OCI-LY3 (cell line): ENCODE data around the gene EVPL.

ENCODE experiments used
- H2AFZ ChIP-seq: fragments of 200-600, 300-600 bp; shearing (Covaris generic); 2 replicates; pipeline ENCODE4 v1.6.0; 2014; ENCODE audit warnings: antibody characterized with exemption, low read depth, low read length
- H3K27ac ChIP-seq: fragments of 200-600, 300-600 bp; sonication (generic); 2 replicates; pipeline ENCODE4 v1.5.1; 2014; ENCODE audit warnings: mild to moderate bottlenecking, low read length, moderate library complexity, mixed read lengths
- H3K27me3 ChIP-seq: fragments of 200-600, 300-600 bp; sonication (generic); 2 replicates; pipeline ENCODE4 v1.6.1; 2014; ENCODE audit warnings: low read depth, low read length, mixed read lengths
- H3K36me3 ChIP-seq: fragments of 200-600, 300-600 bp; sonication (generic); replicated peaks from 2 replicates; pipeline ENCODE3; 2014; ENCODE audit warnings: low read depth, low read length, mixed read lengths
- H3K4me1 ChIP-seq: fragments of 300-600, 200-600 bp; sonication (generic); 2 replicates; pipeline ENCODE4 v1.6.1; 2014; ENCODE audit warnings: low read length, mixed read lengths
- H3K4me2 ChIP-seq: fragments of 200-600, 300-600 bp; sonication (generic); 2 replicates; pipeline ENCODE4 v1.6.1; 2014; ENCODE audit warnings: low read length, mixed read lengths
- H3K4me3 ChIP-seq: fragments of 300-600, 200-600 bp; sonication (generic); 2 replicates; pipeline ENCODE4 v1.5.1; 2014; ENCODE audit warnings: antibody characterized with exemption, mild to moderate bottlenecking, low read length, moderate library complexity
- H3K79me2 ChIP-seq: fragments of 300-600, 200-600 bp; shearing (Covaris generic); 2 replicates; pipeline ENCODE4 v1.6.1; 2014; ENCODE audit warnings: mild to moderate bottlenecking, low read length, mixed read lengths
- H3K9ac ChIP-seq: fragments of 300-600, 200-600 bp; shearing (Covaris generic); 2 replicates; pipeline ENCODE4 v1.6.0; 2014; ENCODE audit warnings: mild to moderate bottlenecking, low read length, moderate library complexity
- H3K9me3 ChIP-seq: fragments of 200-600, 300-600 bp; shearing (Covaris generic); 2 replicates; pipeline ENCODE4 v1.6.1; 2014; ENCODE audit warnings: low read length, mixed read lengths; ENCODE audit not compliant: insufficient read depth
- H4K20me1 ChIP-seq: fragments of 200-600, 300-600 bp; sonication (generic); 2 replicates; pipeline ENCODE4 v1.6.1; 2016; ENCODE audit warnings: low read length, mixed read lengths; ENCODE audit not compliant: insufficient read depth
- EZH2phosphoT487 ChIP-seq: fragments of 200-600 bp; shearing (Covaris generic); IDR thresholded peaks from 2 replicates; pipeline ENCODE4 v1.6.1; 2018; ENCODE audit warnings: antibody characterized with exemption, mixed run types, low read depth
- TF ChIP-seq, protein P1 (sequence below): fragments of 200-600, 300-600 bp; sonication (generic); IDR thresholded peaks from 2 replicates; pipeline ENCODE4 v1.5.1; 2014; ENCODE audit warnings: antibody characterized with exemption, low read length, low read depth

EVPL gene

GRCh38 chr17:76007850-76008165 lies 19.3 kb downstream of the EVPL start:
- no peak overlapping the region for H3K27ac ChIP-seq
- no peaks in the 10 kb centered on the region for H3K36me3 ChIP-seq
- no peak overlapping the region for H3K9ac ChIP-seq
- no peak for TF ChIP-seq EZH2phosphoT487
- TF ChIP-seq, protein P1, sequence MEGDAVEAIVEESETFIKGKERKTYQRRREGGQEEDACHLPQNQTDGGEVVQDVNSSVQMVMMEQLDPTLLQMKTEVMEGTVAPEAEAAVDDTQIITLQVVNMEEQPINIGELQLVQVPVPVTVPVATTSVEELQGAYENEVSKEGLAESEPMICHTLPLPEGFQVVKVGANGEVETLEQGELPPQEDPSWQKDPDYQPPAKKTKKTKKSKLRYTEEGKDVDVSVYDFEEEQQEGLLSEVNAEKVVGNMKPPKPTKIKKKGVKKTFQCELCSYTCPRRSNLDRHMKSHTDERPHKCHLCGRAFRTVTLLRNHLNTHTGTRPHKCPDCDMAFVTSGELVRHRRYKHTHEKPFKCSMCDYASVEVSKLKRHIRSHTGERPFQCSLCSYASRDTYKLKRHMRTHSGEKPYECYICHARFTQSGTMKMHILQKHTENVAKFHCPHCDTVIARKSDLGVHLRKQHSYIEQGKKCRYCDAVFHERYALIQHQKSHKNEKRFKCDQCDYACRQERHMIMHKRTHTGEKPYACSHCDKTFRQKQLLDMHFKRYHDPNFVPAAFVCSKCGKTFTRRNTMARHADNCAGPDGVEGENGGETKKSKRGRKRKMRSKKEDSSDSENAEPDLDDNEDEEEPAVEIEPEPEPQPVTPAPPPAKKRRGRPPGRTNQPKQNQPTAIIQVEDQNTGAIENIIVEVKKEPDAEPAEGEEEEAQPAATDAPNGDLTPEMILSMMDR = no peak
- no peak overlapping the region for H2AFZ ChIP-seq
- no peaks in the 10 kb centered on the region for H3K79me2 ChIP-seq
- H3K4me1 ChIP-seq = no peaks in the 10 kb centered on the region
- H3K27me3 ChIP-seq = no peaks in the 10 kb centered on the region
- H4K20me1 ChIP-seq = no peaks in the 10 kb centered on the region
- H3K4me2 ChIP-seq = no peak overlapping the region
- H3K9me3 ChIP-seq = no peaks in the 10 kb centered on the region
- no peak overlapping the region for H3K4me3 ChIP-seq

DNA sequence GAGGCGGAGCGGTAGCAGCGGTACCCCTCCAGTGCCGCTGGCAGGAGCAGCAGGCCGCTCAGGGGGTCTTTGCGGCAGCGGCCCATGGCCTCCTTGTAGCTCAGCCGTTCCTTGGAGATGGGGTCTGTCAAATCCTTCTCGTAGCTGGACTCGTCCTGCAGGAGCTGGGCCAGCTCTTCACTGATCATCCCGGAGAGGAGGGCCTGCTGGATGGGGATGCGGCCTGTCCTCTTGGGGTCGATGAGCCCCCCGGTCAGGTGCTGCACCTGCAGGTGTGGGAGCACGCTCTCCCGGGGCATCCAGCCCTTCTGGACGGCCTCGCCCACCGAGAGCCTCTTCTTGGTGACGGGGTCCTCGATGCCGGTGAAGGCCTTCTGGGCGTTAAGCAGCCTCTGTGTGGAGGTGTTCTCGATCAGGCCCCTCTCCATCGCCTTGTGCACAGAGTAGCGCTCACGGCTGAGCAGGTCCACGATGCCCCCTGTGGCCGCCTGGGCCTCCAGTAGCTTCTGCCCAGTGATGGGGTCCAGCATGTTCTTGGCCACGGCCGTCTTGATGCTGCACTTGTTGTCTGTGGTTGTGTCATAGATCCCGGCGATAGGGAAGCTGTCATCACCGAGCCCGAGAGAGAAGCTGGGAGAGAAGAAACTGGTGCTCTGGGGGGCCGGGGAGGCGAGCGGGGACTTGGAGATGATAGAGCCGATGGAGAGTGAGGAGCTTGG lies 19.8 kb downstream of the EVPL start:
- TF ChIP-seq, protein P1 = no peak
- TF ChIP-seq EZH2phosphoT487 = no peak
- Histone ChIP-seq H2AFZ (no peak overlapping the region), H3K4me3 (no peak overlapping the region), H3K4me1 (no peaks in the 10 kb centered on the region), H3K4me2 (no peak overlapping the region), H3K9me3 (no peaks in the 10 kb centered on the region), H3K27ac (no peak overlapping the region), H3K27me3 (no peaks in the 10 kb centered on the region), H3K79me2 (no peaks in the 10 kb centered on the region), H4K20me1 (no peaks in the 10 kb centered on the region), H3K9ac (no peak overlapping the region), H3K36me3 (no peaks in the 10 kb centered on the region)

DNA sequence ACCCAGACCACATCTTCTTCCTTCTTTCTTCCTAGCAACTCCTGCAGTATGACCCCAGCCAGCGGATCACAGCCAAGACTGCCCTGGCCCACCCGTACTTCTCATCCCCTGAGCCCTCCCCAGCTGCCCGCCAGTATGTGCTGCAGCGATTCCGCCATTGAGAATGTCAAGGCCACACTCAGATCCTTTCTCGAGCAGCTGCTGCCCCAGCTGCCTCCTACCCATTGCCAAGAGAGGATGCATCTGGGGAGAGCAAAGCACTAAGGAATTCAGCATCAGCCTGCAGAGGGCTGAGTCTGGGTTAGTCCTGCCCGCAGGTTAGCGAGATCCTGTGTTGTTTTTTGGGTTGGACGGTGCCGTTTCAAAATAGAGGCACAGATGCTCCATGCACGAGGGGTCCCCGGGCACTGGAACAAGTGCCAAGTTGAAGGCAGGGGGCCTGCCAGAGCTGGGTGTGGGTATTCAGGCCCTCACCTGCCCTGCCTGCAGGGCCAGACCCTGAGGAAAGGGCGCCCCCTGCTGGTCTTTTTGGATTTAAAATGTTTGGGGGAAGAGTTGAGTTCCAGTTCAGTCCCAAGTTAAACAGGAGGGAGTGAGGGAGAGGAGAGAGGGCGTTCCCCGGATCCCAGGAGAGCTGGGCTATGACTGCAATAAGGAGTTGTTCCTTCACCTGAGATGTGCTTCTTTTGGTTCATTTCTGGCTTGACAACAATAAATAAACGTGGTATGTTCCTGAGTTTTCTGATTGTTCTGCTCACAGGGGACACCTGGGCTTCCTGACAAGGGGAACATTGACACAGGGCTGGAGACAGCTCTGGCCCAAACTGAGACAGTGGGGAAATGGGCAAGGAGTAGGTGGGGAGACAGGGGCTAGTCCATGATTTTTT lies 21.6 kb downstream of the EVPL start:
- Histone ChIP-seq H4K20me1 (no peaks in the 10 kb centered on the region), H3K27ac (no peak overlapping the region), H3K9me3 (no peaks in the 10 kb centered on the region), H3K79me2 (no peaks in the 10 kb centered on the region), H2AFZ (no peak overlapping the region), H3K4me2 (no peak overlapping the region), H3K4me1 (no peaks in the 10 kb centered on the region), H3K4me3 (no peak overlapping the region), H3K9ac (no peak overlapping the region), H3K27me3 (no peaks in the 10 kb centered on the region), H3K36me3 (no peaks in the 10 kb centered on the region)
- TF ChIP-seq EZH2phosphoT487 = no peak
- TF ChIP-seq, protein P1 = peak; percentile 85

- H3K4me1 ChIP-seq = no peaks in the 10 kb centered on the region
- no peaks in the 10 kb centered on the region for H3K79me2 ChIP-seq
- H3K4me2 ChIP-seq = no peak overlapping the region
- H2AFZ ChIP-seq = no peak overlapping the region
- H3K4me3 ChIP-seq = no peak overlapping the region
- no peak overlapping the region for H3K9ac ChIP-seq
- H3K27ac ChIP-seq = no peak overlapping the region
- no peaks in the 10 kb centered on the region for H4K20me1 ChIP-seq
- no peaks in the 10 kb centered on the region for H3K27me3 ChIP-seq
- no peaks in the 10 kb centered on the region for H3K36me3 ChIP-seq
- no peaks in the 10 kb centered on the region for H3K9me3 ChIP-seq
- no peak for TF ChIP-seq EZH2phosphoT487
- TF ChIP-seq, protein P1 = no peak
Measured at GRCh38 chr17:76004750-76005262, 22.3 kb downstream of the EVPL start.
